Measurements from ENCODE around the gene IFNW1.
A peak's percentile ranks its signal among the peaks of the same experiment; 100 is the strongest.

The IFNW1 gene

DNA sequence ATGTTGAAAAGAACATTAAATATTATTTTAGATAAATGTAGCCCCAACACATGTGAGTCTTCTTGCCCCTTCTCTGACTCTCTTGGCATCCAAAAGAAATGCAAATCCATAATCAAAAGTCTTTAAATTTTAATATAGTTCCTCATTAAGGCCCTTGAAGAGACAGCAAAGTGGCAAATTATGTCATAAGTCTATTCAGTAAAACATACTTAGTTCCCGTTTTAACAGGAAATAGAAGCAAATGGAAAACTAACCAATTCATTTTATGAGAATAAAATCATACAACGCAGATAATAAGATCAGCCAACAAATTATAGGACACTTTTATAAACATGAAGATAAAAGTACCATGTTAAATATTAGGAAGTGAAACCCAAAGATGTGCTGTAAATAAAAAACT lies 43.8 kb downstream of the IFNW1 start:
- no peak for TF ChIP-seq ZFX (IDR thresholded peaks at IDR 0.05)
- TF ChIP-seq, protein P1, sequence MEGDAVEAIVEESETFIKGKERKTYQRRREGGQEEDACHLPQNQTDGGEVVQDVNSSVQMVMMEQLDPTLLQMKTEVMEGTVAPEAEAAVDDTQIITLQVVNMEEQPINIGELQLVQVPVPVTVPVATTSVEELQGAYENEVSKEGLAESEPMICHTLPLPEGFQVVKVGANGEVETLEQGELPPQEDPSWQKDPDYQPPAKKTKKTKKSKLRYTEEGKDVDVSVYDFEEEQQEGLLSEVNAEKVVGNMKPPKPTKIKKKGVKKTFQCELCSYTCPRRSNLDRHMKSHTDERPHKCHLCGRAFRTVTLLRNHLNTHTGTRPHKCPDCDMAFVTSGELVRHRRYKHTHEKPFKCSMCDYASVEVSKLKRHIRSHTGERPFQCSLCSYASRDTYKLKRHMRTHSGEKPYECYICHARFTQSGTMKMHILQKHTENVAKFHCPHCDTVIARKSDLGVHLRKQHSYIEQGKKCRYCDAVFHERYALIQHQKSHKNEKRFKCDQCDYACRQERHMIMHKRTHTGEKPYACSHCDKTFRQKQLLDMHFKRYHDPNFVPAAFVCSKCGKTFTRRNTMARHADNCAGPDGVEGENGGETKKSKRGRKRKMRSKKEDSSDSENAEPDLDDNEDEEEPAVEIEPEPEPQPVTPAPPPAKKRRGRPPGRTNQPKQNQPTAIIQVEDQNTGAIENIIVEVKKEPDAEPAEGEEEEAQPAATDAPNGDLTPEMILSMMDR (conservative IDR thresholded peaks at IDR 0.05): no peak
- no peak overlapping the region for H3K27ac ChIP-seq

DNA sequence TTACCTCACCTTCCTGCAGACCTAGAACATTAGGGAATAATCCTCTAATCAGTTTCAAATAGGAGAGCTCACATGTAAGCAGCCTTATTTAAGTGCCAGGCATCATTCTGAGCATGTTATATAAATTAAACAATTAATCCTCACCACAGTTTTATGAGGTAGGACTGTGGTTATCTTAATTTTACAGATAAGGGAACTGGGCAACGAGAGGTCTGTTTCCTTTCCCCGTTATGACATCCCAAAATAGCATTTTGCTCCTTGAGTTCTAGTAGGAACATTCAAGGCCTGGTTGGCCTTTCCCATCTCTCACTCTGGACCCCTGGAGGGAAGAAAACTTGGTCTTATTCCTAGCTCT lies 44.8 kb downstream of the IFNW1 start:
- TF ChIP-seq ZFX (IDR thresholded peaks at IDR 0.05): no peak
- H3K27ac ChIP-seq: no peak overlapping the region

DNA sequence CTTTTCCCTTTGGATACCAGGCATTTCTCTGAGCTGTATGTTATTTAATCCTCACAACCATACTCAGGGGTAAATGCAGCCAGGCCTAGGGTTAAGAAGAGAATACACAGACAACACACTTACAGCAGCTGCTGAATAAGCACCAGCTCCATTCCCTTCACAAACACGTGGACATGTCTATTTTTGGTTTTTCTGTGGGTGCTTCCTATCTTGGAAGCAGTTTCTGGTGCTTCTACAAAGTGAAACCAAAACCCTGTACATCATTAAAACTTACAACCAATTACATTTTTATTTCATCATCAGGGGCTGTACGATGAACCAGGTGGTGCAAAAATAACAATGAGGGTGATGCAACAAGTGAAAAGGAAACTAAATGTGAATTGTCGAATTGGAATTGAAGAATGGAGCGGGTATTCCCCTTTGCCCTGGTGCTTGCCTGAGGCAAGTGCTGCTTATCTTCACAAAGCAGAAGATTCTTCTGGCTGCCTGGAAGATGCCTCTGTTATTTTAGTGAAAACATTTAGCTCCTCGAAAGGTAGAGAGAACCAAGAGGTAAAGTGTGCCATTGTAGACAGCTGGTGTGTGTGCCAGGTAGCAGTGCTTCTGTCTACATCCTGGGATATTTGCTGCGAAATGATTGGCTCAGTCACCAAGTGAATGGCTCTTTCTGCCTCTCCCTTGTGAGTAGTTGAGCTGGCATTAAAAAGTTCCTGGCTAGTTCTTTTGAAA lies 45.3 kb downstream of the IFNW1 start:
- TF ChIP-seq ZFX (IDR thresholded peaks at IDR 0.05): no peak
- TF ChIP-seq, protein P1 (conservative IDR thresholded peaks at IDR 0.05): no peak
- peak overlapping the region; percentile 16; the same call in 1 of the 2 replicates for H3K27ac ChIP-seq

DNA sequence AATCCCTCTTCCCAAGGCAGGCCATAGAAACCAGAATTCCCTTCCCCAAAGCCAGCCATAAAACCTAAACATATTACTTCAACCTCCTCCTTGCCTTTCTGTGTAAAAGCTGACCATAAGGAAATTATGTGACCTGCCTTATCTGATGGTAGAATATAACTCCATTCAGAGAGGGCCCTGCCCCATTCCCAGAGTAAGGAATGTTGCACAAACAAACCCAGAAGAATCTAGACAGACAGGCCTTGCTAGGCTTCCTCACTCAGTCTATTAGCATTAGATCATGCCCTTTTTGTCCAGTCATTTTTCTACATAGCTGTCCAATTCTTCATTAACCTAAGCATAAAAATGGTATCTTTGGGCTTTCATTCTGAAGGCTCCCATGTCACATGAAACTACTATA lies 46.1 kb downstream of the IFNW1 start:
- TF ChIP-seq, protein P1 (conservative IDR thresholded peaks at IDR 0.05): no peak
- TF ChIP-seq ZFX (IDR thresholded peaks at IDR 0.05): no peak
- no peak overlapping the region; the same call in 1 of the 2 replicates for H3K27ac ChIP-seq
